Activated CD8-positive, alpha-beta memory T cell treated with anti-CD3 and anti-CD28 coated beads for 4 hours (primary cell): ENCODE results near the gene EDEM3.

ENCODE experiments used
- DNase-seq, 2 donors: peaks; one replicate each; pipeline ENCODE4 v3.0.0-alpha.2; 2020; ENCODE audit warnings: low read depth in 2 of 2

EDEM3 gene

GRCh38 chr1:184672013-184672726 is 82.5 kb downstream of the EDEM3 start:
- DNase-seq = no peak

- no peak for DNase-seq
Observed at GRCh38 chr1:184669391-184669790, 85.3 kb downstream of the EDEM3 start.

- no peak for DNase-seq
Observed at GRCh38 chr1:184665360-184665759, 89.3 kb downstream of the EDEM3 start.

GRCh38 chr1:184664661-184665060 is 90.0 kb downstream of the EDEM3 start:
- DNase-seq = no peak

GRCh38 chr1:184664042-184664660 is 90.5 kb downstream of the EDEM3 start:
- DNase-seq = no peak

- no peak for DNase-seq
Observed at GRCh38 chr1:184661801-184662200, 92.9 kb downstream of the EDEM3 start.

GRCh38 chr1:184660462-184661191 is 94.0 kb downstream of the EDEM3 start:
- no peak for DNase-seq

GRCh38 chr1:184658055-184658454 is 96.6 kb downstream of the EDEM3 start:
- DNase-seq = no peak

GRCh38 chr1:184656221-184656620 is 98.4 kb downstream of the EDEM3 start:
- DNase-seq = no peak

GRCh38 chr1:184655185-184655584 is 99.5 kb downstream of the EDEM3 start:
- no peak for DNase-seq

GRCh38 chr1:184650177-184650866 is 104.3 kb downstream of the EDEM3 start:
- no peak for DNase-seq

GRCh38 chr1:184649451-184649888 is 105.2 kb downstream of the EDEM3 start:
- DNase-seq = no peak

- DNase-seq = no peak
Observed at GRCh38 chr1:184648856-184649201, 105.8 kb downstream of the EDEM3 start.

- no peak for DNase-seq
Observed at GRCh38 chr1:184648160-184648855, 106.3 kb downstream of the EDEM3 start.

- no peak for DNase-seq
Observed at GRCh38 chr1:184647471-184647870, 107.2 kb downstream of the EDEM3 start.

GRCh38 chr1:184646824-184647223 is 107.8 kb downstream of the EDEM3 start:
- no peak for DNase-seq

GRCh38 chr1:184646178-184646701 is 108.4 kb downstream of the EDEM3 start:
- DNase-seq = no peak

GRCh38 chr1:184644771-184645170 is 109.9 kb downstream of the EDEM3 start:
- DNase-seq = no peak

GRCh38 chr1:184643661-184644060 is 111.0 kb downstream of the EDEM3 start:
- no peak for DNase-seq

GRCh38 chr1:184641894-184642293 is 112.8 kb downstream of the EDEM3 start:
- DNase-seq = no peak

GRCh38 chr1:184640505-184640904 is 114.2 kb downstream of the EDEM3 start:
- DNase-seq = no peak
